Pulmonary artery endothelial cell (primary cell): ENCODE data around the gene SPART. TPM values are rescaled to one million over a fixed set of nuclear protein-coding genes. Genes with fewer than 3 reads are reported as not detected.

Source experiments
- DNase-seq: peaks from one replicate; pipeline ENCODE4 v3.0.0-alpha.2; 2011; ENCODE audit warnings: low read depth, low spot score
- total RNA-seq: library from RNA; depleted of rRNA; stranded (reverse); fragments of >200 nt; gene quantifications from 2 replicates; pipeline ENCODE4 v1.2.3, GENCODE V29; 2014

SPART gene, protein sequence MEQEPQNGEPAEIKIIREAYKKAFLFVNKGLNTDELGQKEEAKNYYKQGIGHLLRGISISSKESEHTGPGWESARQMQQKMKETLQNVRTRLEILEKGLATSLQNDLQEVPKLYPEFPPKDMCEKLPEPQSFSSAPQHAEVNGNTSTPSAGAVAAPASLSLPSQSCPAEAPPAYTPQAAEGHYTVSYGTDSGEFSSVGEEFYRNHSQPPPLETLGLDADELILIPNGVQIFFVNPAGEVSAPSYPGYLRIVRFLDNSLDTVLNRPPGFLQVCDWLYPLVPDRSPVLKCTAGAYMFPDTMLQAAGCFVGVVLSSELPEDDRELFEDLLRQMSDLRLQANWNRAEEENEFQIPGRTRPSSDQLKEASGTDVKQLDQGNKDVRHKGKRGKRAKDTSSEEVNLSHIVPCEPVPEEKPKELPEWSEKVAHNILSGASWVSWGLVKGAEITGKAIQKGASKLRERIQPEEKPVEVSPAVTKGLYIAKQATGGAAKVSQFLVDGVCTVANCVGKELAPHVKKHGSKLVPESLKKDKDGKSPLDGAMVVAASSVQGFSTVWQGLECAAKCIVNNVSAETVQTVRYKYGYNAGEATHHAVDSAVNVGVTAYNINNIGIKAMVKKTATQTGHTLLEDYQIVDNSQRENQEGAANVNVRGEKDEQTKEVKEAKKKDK
- total RNA-seq = 101 and 153 TPM in 2 replicates

DNA sequence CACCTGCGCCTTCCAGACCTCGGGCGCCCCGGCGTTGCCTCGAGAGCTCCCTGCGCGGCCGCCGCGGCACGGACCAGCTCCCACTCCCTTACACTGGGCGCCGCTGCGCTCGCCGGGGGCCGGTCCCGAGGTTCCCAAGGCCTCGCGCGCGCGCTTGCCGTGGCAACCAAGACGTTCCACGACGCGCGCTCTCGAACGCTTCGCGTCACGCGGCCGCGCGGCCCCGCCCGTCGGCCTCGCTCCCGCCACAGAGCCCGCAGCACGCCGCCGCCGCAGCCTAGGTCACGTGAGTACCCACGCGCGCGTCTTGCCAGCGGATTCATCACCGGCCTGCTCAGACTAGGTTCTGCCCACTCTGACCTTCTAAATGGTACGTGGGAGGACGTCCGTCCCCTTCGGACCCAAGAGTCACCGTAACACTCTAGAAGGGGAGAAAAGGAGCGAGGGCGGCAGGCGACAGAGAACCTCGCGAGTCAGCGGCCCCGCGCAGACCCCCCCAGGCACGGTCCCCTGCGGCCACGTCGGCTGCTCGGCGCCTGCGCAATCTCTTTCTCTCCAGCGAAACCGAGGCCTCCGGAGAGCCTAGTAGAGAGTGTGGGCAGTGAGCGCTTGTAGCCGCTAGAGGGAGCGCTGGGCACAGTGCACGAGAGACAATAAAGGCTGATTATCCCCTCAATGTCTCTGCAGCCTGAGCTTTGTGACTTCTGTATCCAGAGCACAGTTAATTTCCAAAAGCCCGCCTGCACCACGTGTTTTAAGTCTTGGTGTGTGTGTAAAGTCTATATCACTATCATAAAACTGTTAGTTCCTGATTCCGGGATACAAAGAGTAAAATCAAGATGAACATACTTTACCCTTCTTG, at the start of gene SPART:
Gene SPART (minus strand): TSS at position 173 of the 862 bp plus-strand sequence. CDS start 10,564 bp downstream, outside the sequence.
- peak; percentile 66 for DNase-seq

GRCh38 chr13:36395280-36395679, 49.1 kb upstream of the SPART start:
- no peak for DNase-seq

DNA sequence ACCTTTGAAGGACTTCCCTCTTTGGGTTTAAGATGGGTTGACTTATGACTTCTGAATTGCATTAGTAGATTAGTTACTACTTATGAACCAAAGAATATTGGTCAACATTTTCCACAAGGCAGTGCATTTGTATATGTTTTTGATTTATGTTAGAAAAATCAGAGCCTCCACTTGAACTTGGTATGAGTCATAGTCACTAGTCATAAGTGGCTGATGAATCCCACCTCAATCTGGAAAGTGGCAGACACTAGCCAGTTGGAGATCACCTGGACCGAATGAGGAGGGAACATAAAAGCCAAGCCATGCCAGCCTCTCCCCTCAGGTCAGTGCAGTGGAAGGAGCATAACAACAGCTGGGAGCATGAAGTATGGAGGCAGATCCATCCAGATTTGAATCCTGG, 39.3 kb upstream of the SPART start:
- DNase-seq = no peak

- no peak for DNase-seq
Observed at GRCh38 chr13:36382030-36382429, 35.8 kb upstream of the SPART start.

- no peak for DNase-seq
Observed at GRCh38 chr13:36377826-36378468, 31.8 kb upstream of the SPART start.

DNA sequence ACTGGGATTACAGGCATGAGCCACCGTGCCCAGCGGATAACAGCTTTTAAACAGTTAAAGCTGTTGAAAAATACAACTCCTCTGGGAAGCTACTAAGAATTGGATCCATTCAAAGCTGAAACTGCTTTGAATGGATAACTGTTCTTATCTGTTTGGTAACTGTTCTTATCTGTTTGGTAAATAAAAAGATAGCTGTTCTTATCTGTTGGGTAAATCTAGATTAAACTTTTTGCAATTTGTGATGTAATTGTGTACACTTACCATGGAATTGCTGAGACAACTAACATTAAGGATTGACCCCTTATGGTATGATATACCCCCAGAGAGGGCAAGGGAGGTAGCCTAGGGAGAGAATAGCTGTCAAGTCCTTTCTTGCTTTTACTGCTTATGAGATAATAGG, 27.9 kb upstream of the SPART start:
- no peak for DNase-seq

- DNase-seq = no peak
Observed at GRCh38 chr13:36371185-36371584, 25.0 kb upstream of the SPART start.

DNA sequence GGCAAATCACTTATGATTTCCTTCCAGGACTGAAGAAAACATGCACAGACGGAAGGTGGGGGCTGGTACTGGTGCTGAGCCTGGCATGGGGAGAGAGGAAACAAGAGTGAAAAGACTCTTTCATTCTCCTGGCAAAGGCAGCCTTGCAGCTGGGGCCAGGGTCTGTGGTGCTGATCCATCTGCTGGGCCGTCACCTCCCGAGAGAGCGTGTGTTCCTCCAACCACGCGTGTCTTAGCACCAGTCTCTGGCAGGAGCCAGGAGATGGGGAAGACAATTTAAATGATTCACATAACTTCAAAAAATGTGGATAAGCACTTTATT, 23.9 kb upstream of the SPART start:
- no peak for DNase-seq

- DNase-seq = no peak
Observed at GRCh38 chr13:36369268-36370107, 23.3 kb upstream of the SPART start.

DNA sequence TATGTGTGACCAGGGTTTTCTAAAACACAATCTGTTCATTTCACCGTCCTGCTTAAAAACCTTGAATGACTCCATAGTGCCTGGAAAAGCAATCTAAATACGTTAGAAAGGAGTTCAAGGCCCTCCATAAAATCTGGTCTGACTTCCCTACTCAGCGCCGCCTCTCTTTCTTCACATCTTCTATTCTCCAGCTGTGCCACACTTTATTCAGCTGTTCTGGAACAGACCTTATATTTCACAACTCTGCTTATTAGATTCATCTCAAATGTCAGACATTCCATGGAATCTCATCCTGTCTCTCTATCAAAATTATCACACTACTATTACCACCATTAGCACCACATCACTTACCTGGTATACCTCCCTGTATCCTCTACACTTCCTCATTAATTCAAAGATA, 19.8 kb upstream of the SPART start:
- DNase-seq = no peak

GRCh38 chr13:36363366-36363863, 17.2 kb upstream of the SPART start:
- DNase-seq = no peak

GRCh38 chr13:36362914-36363313, 16.7 kb upstream of the SPART start:
- no peak for DNase-seq

GRCh38 chr13:36362251-36362650, 16.1 kb upstream of the SPART start:
- DNase-seq = no peak

GRCh38 chr13:36360903-36361302, 14.7 kb upstream of the SPART start:
- no peak for DNase-seq

- DNase-seq = no peak
Observed at GRCh38 chr13:36359301-36359950, 13.2 kb upstream of the SPART start.

- DNase-seq = no peak
Observed at GRCh38 chr13:36358175-36358718, 12.1 kb upstream of the SPART start.

DNA sequence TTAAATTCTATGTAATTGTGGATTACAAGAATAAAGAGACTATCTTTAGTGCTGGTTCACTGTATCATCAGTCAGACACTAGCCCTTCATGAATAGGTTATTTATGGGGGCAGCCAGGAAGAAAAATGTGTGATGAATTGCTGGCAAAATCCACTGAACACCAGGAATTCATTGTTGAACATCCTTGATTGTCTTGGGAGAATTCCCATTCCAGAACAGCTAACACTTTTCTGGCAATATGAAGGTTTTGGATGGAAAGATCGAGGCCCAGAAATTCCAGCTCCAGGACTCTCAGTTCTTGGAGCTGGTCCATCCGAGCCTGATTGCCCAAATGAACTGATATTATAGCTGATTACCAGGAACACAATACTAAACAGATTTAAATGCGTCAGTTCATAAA, 11.5 kb upstream of the SPART start:
- no peak for DNase-seq

- no peak for DNase-seq
Observed at GRCh38 chr13:36357231-36357630, 11.0 kb upstream of the SPART start.

DNA sequence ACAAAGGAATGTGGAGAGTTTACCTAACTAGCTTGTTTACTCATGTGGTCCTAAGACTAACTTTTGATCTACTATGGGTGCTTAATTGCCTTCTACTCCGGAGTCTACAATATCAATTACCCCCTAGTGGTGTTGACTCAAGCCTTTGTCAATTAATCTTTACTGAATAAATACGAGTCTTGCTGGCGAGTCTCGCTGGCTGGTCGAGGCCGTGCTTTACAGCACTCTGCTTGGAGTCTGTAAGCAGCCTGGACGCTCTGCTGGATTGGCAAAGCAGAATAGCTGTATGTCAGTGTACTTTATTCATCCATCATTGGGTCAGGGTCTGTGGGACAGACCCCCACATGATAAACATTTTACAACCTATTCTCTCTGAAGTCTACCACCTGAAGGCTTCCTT, 9.9 kb upstream of the SPART start:
- DNase-seq = no peak

DNA sequence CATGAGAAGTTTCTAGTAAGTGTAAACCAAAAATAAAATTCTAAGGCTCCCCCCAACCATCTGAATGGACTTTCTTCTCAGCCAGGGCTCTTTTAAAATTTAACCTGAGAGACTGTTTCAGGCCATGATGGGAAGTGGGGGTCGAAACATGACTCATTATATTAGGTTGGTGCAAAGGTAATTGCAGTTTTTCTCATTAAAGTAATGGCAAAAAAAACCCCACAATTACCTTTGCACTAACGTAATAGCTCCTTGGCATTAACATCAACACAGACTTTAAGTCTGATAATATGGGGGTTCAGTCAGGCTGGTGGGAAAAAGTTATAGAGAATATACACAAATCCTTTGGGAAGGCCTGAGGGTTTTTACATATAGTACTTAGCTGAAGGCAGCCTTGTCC, 9.4 kb upstream of the SPART start:
- DNase-seq = no peak
